Measurements from ENCODE around the gene TSPAN9. TPM values are rescaled to one million over a fixed set of nuclear protein-coding genes. Genes with fewer than 3 reads are reported as not detected.

TSPAN9 gene
- total RNA-seq, 4 donors from 2014 or later = 9.9 to 47.3 (median 15.4) TPM

GRCh38 chr12:3261782-3262359, 184.7 kb downstream of the TSPAN9 start:
- TF ChIP-seq CTCF (IDR thresholded peaks at IDR 0.05; ENCODE audit: low read depth) = no peak

- no peak for TF ChIP-seq CTCF (IDR thresholded peaks at IDR 0.05; ENCODE audit: low read depth)
Observed at GRCh38 chr12:3262470-3262869, 185.3 kb downstream of the TSPAN9 start.

- TF ChIP-seq CTCF (IDR thresholded peaks at IDR 0.05; ENCODE audit: low read depth) = no peak
Observed at GRCh38 chr12:3263282-3263681, 186.1 kb downstream of the TSPAN9 start.

- no peak for TF ChIP-seq CTCF (IDR thresholded peaks at IDR 0.05; ENCODE audit: low read depth)
Observed at GRCh38 chr12:3263939-3264922, 187.1 kb downstream of the TSPAN9 start.

GRCh38 chr12:3265406-3265805, 188.2 kb downstream of the TSPAN9 start:
- TF ChIP-seq CTCF (IDR thresholded peaks at IDR 0.05; ENCODE audit: low read depth) = no peak

- no peak for TF ChIP-seq CTCF (IDR thresholded peaks at IDR 0.05; ENCODE audit: low read depth)
Observed at GRCh38 chr12:3266638-3267037, 189.5 kb downstream of the TSPAN9 start.

GRCh38 chr12:3267690-3268089, 190.5 kb downstream of the TSPAN9 start:
- no peak for TF ChIP-seq CTCF (IDR thresholded peaks at IDR 0.05; ENCODE audit: low read depth)
